ENCODE results near the gene KLHL1.

Gene KLHL1

DNA sequence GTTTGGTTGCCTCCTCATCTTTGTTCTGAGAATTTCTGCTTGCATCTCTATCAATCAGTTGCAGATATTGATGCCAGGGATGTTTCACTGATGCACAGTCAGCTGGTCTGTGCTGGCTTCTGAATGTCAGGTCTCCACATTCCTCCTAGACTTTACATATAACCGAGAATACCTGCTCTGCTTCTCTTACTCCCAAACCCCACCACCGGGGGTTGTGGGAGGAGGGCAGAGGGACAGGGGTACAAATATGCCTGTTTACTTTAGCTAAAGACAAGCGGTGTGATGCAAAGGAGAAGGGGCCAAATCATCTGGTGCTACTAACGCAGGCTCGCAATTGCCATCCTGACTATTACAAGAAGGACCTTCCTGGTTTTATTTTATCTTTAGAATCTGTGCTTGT, 17.4 kb upstream of the KLHL1 start:
- POLR2A ChIA-PET, result no interaction called here
- Histone ChIP-seq H3K4me3 (ENCODE audit: low read depth, low read length) (no peak overlapping the region), H3K36me3 (ENCODE audit: control insufficient read depth in 2 of 2, insufficient read depth in 1 of 2, low read length in 2 of 2) (no peaks in the 10 kb centered on the region), H3K4me1 (ENCODE audit: control insufficient read depth, insufficient read depth, low read length) (no peaks in the 10 kb centered on the region), H3K27ac (ENCODE audit: extremely low read depth, low read depth, low read length) (no peak overlapping the region), H3K9me3 (ENCODE audit: control insufficient read depth, insufficient read depth, low read depth, low read length) (no peaks in the 10 kb centered on the region)
- CTCF ChIA-PET, result no interaction called here
- TF ChIP-seq ZNF701 (tag by site-specific recombination; IDR thresholded peaks at IDR 0.05), result no peak
- no peak for TF ChIP-seq SP2 (tag by site-specific recombination; IDR thresholded peaks at IDR 0.05)
- TF ChIP-seq, protein P1, sequence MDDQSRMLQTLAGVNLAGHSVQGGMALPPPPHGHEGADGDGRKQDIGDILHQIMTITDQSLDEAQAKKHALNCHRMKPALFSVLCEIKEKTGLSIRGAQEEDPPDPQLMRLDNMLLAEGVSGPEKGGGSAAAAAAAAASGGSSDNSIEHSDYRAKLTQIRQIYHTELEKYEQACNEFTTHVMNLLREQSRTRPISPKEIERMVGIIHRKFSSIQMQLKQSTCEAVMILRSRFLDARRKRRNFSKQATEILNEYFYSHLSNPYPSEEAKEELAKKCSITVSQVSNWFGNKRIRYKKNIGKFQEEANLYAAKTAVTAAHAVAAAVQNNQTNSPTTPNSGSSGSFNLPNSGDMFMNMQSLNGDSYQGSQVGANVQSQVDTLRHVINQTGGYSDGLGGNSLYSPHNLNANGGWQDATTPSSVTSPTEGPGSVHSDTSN (CRISPR knock-in tag; IDR thresholded peaks at IDR 0.05), result no peak
- TF ChIP-seq, protein P2, sequence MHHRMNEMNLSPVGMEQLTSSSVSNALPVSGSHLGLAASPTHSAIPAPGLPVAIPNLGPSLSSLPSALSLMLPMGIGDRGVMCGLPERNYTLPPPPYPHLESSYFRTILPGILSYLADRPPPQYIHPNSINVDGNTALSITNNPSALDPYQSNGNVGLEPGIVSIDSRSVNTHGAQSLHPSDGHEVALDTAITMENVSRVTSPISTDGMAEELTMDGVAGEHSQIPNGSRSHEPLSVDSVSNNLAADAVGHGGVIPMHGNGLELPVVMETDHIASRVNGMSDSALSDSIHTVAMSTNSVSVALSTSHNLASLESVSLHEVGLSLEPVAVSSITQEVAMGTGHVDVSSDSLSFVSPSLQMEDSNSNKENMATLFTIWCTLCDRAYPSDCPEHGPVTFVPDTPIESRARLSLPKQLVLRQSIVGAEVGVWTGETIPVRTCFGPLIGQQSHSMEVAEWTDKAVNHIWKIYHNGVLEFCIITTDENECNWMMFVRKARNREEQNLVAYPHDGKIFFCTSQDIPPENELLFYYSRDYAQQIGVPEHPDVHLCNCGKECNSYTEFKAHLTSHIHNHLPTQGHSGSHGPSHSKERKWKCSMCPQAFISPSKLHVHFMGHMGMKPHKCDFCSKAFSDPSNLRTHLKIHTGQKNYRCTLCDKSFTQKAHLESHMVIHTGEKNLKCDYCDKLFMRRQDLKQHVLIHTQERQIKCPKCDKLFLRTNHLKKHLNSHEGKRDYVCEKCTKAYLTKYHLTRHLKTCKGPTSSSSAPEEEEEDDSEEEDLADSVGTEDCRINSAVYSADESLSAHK (tag by site-specific recombination; IDR thresholded peaks at IDR 0.05), result no peak
- TF ChIP-seq ZNF426 (tag by site-specific recombination; IDR thresholded peaks at IDR 0.05), result no peak
- TF ChIP-seq, protein P3, sequence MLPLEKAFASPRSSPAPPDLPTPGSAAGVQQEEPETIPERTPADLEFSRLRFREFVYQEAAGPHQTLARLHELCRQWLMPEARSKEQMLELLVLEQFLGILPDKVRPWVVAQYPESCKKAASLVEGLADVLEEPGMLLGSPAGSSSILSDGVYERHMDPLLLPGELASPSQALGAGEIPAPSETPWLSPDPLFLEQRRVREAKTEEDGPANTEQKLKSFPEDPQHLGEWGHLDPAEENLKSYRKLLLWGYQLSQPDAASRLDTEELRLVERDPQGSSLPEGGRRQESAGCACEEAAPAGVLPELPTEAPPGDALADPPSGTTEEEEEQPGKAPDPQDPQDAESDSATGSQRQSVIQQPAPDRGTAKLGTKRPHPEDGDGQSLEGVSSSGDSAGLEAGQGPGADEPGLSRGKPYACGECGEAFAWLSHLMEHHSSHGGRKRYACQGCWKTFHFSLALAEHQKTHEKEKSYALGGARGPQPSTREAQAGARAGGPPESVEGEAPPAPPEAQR (tag by site-specific recombination; IDR thresholded peaks at IDR 0.05), result no peak
- no peak for TF ChIP-seq ZNF274 (IDR thresholded peaks at IDR 0.05; ENCODE audit: low read length)
- no peak for TF ChIP-seq ZNF274 (tag by site-specific recombination; IDR thresholded peaks at IDR 0.05; ENCODE audit: borderline replicate concordance)
- TF ChIP-seq, protein P4, sequence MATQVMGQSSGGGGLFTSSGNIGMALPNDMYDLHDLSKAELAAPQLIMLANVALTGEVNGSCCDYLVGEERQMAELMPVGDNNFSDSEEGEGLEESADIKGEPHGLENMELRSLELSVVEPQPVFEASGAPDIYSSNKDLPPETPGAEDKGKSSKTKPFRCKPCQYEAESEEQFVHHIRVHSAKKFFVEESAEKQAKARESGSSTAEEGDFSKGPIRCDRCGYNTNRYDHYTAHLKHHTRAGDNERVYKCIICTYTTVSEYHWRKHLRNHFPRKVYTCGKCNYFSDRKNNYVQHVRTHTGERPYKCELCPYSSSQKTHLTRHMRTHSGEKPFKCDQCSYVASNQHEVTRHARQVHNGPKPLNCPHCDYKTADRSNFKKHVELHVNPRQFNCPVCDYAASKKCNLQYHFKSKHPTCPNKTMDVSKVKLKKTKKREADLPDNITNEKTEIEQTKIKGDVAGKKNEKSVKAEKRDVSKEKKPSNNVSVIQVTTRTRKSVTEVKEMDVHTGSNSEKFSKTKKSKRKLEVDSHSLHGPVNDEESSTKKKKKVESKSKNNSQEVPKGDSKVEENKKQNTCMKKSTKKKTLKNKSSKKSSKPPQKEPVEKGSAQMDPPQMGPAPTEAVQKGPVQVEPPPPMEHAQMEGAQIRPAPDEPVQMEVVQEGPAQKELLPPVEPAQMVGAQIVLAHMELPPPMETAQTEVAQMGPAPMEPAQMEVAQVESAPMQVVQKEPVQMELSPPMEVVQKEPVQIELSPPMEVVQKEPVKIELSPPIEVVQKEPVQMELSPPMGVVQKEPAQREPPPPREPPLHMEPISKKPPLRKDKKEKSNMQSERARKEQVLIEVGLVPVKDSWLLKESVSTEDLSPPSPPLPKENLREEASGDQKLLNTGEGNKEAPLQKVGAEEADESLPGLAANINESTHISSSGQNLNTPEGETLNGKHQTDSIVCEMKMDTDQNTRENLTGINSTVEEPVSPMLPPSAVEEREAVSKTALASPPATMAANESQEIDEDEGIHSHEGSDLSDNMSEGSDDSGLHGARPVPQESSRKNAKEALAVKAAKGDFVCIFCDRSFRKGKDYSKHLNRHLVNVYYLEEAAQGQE (tag by site-specific recombination; IDR thresholded peaks at IDR 0.05), result no peak
- TF ChIP-seq, protein P5, sequence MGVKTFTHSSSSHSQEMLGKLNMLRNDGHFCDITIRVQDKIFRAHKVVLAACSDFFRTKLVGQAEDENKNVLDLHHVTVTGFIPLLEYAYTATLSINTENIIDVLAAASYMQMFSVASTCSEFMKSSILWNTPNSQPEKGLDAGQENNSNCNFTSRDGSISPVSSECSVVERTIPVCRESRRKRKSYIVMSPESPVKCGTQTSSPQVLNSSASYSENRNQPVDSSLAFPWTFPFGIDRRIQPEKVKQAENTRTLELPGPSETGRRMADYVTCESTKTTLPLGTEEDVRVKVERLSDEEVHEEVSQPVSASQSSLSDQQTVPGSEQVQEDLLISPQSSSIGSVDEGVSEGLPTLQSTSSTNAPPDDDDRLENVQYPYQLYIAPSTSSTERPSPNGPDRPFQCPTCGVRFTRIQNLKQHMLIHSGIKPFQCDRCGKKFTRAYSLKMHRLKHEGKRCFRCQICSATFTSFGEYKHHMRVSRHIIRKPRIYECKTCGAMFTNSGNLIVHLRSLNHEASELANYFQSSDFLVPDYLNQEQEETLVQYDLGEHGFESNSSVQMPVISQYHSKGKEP (tag by site-specific recombination; IDR thresholded peaks at IDR 0.05), result no peak
- no peak for TF ChIP-seq ZNF311 (tag by site-specific recombination; IDR thresholded peaks at IDR 0.05; ENCODE audit: borderline replicate concordance)
- TF ChIP-seq ZNF175 (tag by site-specific recombination; IDR thresholded peaks at IDR 0.05), result no peak
- no peak for TF ChIP-seq ZNF654 (tag by site-specific recombination; IDR thresholded peaks at IDR 0.05; ENCODE audit: low read depth)
- no peak for TF ChIP-seq ZNF521 (tag by site-specific recombination; IDR thresholded peaks at IDR 0.05)
- no peak for TF ChIP-seq ZFP41 (tag by site-specific recombination; IDR thresholded peaks at IDR 0.05; ENCODE audit: borderline replicate concordance)
- no peak for TF ChIP-seq EGR2 (tag by site-specific recombination; IDR thresholded peaks at IDR 0.05; ENCODE audit: low read depth)
- no peak for TF ChIP-seq ZNF404 (tag by site-specific recombination; IDR thresholded peaks at IDR 0.05)

Data from HEK293 (cell line).